ENCODE results near the gene CTXND1. TPM values are rescaled to one million over a fixed set of nuclear protein-coding genes. Genes with fewer than 3 reads are reported as not detected.

CTXND1 gene
- total RNA-seq, 1 donor from 2014 or later, result not detected

DNA sequence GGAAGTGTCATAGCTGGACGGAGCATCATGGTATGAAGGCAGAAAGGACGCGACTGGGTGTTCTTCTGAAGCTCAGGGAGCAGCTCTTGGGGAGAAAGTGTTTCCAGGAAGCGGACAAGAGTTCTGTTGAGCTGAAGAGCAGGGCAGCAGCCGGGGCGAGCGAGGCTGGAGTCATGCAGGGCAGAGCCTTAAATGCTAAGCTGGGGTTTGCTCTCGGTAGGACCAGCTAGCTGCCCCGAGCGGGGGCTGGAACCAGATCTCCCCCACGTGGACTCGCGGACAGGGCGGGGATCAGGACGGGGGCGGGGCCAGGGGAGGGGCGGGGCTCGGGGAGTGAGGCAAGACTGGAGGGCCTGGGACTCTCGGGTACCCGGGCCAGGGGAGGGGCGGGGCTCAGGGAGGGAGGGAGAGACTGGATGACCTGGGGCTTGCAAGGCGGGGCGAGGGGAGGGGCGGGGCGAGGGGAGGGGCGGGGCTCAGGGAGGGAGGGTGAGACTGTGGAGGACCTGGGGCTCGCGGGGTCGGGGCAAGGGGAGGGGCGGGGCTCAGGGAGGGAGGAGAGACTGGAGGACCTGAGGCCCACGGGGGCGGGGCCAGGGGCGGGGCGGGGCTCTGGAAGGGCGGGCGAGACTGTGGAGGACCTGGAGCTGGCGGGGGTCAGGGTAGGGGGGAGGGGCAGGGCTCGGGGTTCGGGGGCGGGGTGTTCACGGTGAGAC, 99.7 kb downstream of the CTXND1 start:
- no peak for DNase-seq (ENCODE audit: low read depth)

DNA sequence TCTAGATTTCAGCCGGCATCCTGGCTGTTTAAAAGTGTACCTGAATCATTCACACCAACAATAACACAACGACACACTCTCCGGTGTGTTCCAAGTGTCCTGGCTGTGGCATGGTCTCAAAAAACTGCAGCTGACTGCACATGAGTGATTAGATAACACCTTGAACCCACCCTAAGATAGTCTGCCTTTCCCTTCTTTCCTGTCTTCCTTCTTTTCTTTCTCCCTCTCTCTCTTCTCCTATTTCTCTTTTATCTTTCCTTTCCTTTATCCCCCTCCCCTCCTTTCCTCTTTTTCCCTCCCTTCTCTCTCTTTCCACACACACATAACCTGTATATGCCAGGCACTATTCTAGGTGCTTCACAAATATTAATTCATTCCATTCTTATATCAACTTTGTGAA, 100.4 kb downstream of the CTXND1 start:
- TF ChIP-seq CTCF (conservative IDR thresholded peaks at IDR 0.05; ENCODE audit: low read depth, low read length), result no peak
- H3K4me3 ChIP-seq (ENCODE audit: low read depth, low read length), result peak overlapping the region; percentile 53
- no peak for DNase-seq (ENCODE audit: low read depth)

More for the DNA sequence above, 99.7 kb downstream of the CTXND1 start:
- TF ChIP-seq CTCF (conservative IDR thresholded peaks at IDR 0.05; ENCODE audit: low read depth, low read length), result no peak
- peak overlapping the region; percentile 76 for H3K4me3 ChIP-seq (ENCODE audit: low read depth, low read length)

DNA sequence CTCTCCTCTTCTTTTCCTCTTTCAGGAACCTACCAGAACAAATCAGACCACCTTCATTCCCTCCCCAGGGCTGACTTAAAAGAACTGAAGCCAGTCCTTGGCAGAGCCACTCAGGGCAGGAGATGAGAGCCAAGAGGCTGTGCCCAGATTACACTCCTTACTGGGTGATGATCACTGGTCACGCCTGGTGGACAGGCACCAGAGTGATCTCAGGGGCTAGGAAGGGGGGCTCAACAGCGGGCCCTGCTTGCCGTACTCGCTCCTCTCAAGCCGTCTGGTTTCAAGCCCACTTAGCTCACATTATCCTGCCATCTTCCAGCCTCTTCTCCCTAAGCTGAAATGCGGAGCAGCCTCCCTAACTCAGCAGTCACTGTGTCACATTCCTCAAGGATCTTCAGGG, 100.9 kb downstream of the CTXND1 start:
- no peak overlapping the region for H3K4me3 ChIP-seq (ENCODE audit: low read depth, low read length)
- no peak for DNase-seq (ENCODE audit: low read depth)
- no peak for TF ChIP-seq CTCF (conservative IDR thresholded peaks at IDR 0.05; ENCODE audit: low read depth, low read length)

Other genes with a start within 250 kb of the CTXND1 start
- 86.7 and 126 TPM in 2 replicates for gene ZFAND6, start 192.5 kb downstream of the CTXND1 start, total RNA-seq
- 20.4 and 41.4 TPM in 2 replicates for gene FAH, start 99.2 kb downstream of the CTXND1 start, total RNA-seq
- 9.1 and 11.1 TPM in 2 replicates for gene ARNT2, start 152.2 kb upstream of the CTXND1 start, total RNA-seq

All from epithelial cell of proximal tubule (primary cell).